ENCODE measurements around the gene CPXM2. TPM values are rescaled to one million over a fixed set of nuclear protein-coding genes. Genes with fewer than 3 reads are reported as not detected.

Gene CPXM2
- total and polyA plus RNA-seq, 10 of the 15 experiments (the other 5 are each of a cell fraction or from before 2014, with no cell fraction given), result 0.08 to 1.1 (median 0.58) TPM

GRCh38 chr10:123878666-123879303 is 12.8 kb downstream of the CPXM2 start:
- Histone ChIP-seq H2AFZ (ENCODE audit: control insufficient read depth, low read depth, low read length) (no peak overlapping the region), H3K4me3 (no peak overlapping the region), H3K36me3 (ENCODE audit: control insufficient read depth in 2 of 2, insufficient read depth in 2 of 2, low read length in 1 of 2) (no peaks in the 10 kb centered on the region), H3K9me3 (replicated peaks; ENCODE audit: control insufficient read depth, insufficient read depth, low read length) (no peaks in the 10 kb centered on the region), H3K4me1 (ENCODE audit: control insufficient read depth, insufficient read depth, low read length) (no peaks in the 10 kb centered on the region), H3K4me2 (ENCODE audit: control insufficient read depth, insufficient read depth) (no peak overlapping the region), H3K27me3 (replicated peaks in 1 of 2; ENCODE audit: control insufficient read depth in 2 of 2, insufficient read depth in 2 of 2, low read length in 1 of 2) (no peaks in the 10 kb centered on the region), H3K9ac (ENCODE audit: control insufficient read depth, insufficient read depth, low read length) (no peak overlapping the region), H3K79me2 (ENCODE audit: control insufficient read depth, insufficient read depth, low read length) (no peaks in the 10 kb centered on the region), H4K20me1 (ENCODE audit: control insufficient read depth, insufficient read depth) (no peaks in the 10 kb centered on the region), H3K27ac (ENCODE audit: control insufficient read depth, insufficient read depth) (no peak overlapping the region)
- ChIA-PET CTCF (interaction anchor here (1.1 kb wide), 1 partner anchor 9 kb away, joined by 3 read pairs; no protein-coding TSS in a partner anchor), POLR2A (no interaction called here), RAD21 (ENCODE audit: unreplicated experiment) (no interaction called here), SMC1A (ENCODE audit: uncharacterized antibody, unreplicated experiment) (interaction anchor here (1.0 kb wide), 1 partner anchor 15 kb away, joined by 3 read pairs; no protein-coding TSS in a partner anchor)
- DNase-seq (ENCODE audit: low read depth, low spot score) (no peak), ATAC-seq (no peak), FAIRE-seq (no peak)
- intact Hi-C loops (cut with micrococcal nuclease; ENCODE audit: unreplicated experiment) (no loop called here), in situ Hi-C loops (cut with MboI) (no loop called here)
- no peak for TF ChIP-seq TARDBP (IDR thresholded peaks at IDR 0.05; ENCODE audit: borderline replicate concordance)
- TF ChIP-seq WRNIP1 (IDR thresholded peaks at IDR 0.05; ENCODE audit: borderline replicate concordance, low read depth, low read length), result no peak
- TF ChIP-seq ATF3 (IDR thresholded peaks at IDR 0.05; ENCODE audit: borderline replicate concordance, extremely low read depth, low read depth, low read length), result no peak
- TF ChIP-seq CBFB (IDR thresholded peaks at IDR 0.05; ENCODE audit: low read depth), result no peak
- TF ChIP-seq NFYA (IDR thresholded peaks at IDR 0.05; ENCODE audit: borderline replicate concordance, low read depth, low read length), result no peak
- no peak for TF ChIP-seq USF1 (IDR thresholded peaks at IDR 0.05; ENCODE audit: borderline replicate concordance, extremely low read length, insufficient read depth, low read depth, low read length)
- no peak for TF ChIP-seq GABPA (IDR thresholded peaks at IDR 0.05; ENCODE audit: low read depth)
- 13% methylated on average over 7 of the region's 7 CpGs for WGBS (ENCODE audit: insufficient coverage, insufficient replicate concordance, low lambda C conversion rate, missing lambda C conversion rate)
- no TSS peak for BruUV-seq (replicated peaks)
